Mesothelial cell of epicardium (in vitro differentiated cells): ENCODE measurements around the gene PCDHGC5. TPM values are rescaled to one million over a fixed set of nuclear protein-coding genes. Genes with fewer than 3 reads are reported as not detected.
A peak's percentile ranks its signal among the peaks of the same experiment; 100 is the strongest.

ENCODE experiments used
- DNase-seq, 2 experiments: peaks; one replicate each; pipeline ENCODE4 v3.0.0; 2021; ENCODE audit warnings: low spot score in 2 of 2; ENCODE audit not compliant: unreplicated experiment in 2 of 2
- H3K27ac Mint-ChIP-seq: 2 replicates; pipeline ENCODE4 v1.8.0; 2021; ENCODE audit warnings: mixed read lengths
- H3K27me3 Mint-ChIP-seq: 2 replicates; pipeline ENCODE4 v1.8.0; 2021; ENCODE audit warnings: low read depth, mixed read lengths
- H3K36me3 Mint-ChIP-seq: 2 replicates; pipeline ENCODE4 v1.8.0; 2021; ENCODE audit warnings: mixed read lengths
- H3K4me1 Mint-ChIP-seq: 2 replicates; pipeline ENCODE4 v1.8.0; 2021; ENCODE audit warnings: mixed read lengths
- H3K4me3 Mint-ChIP-seq: 2 replicates; pipeline ENCODE4 v1.8.0; 2021; ENCODE audit warnings: mild to moderate bottlenecking, moderate library complexity, mixed read lengths
- H3K9me3 Mint-ChIP-seq: 2 replicates; pipeline ENCODE4 v1.8.0; 2021; ENCODE audit warnings: mixed read lengths
- CTCF ChIP-seq: fragments of 200-600 bp; sonication (generic); IDR thresholded peaks from one replicate; pipeline ENCODE4 v1.5.0; 2021; ENCODE audit warnings: antibody characterized with exemption; ENCODE audit not compliant: unreplicated experiment
- total RNA-seq: library from RNA; stranded (reverse); gene quantifications from 3 replicates; pipeline ENCODE4 v1.2.1, GENCODE V29; 2021

PCDHGC5 gene
- total RNA-seq, 1 donor from 2014 or later = 3.5 TPM

GRCh38 chr5:141524604-141525597, 36.0 kb downstream of the PCDHGC5 start:
- peak overlapping the region; percentile 99 for H3K27ac Mint-ChIP-seq
- no peaks in the 10 kb centered on the region for H3K27me3 Mint-ChIP-seq
- H3K4me3 Mint-ChIP-seq = peak overlapping the region; percentile 38
- peak; percentile 58 to 85 for DNase-seq
- H3K9me3 Mint-ChIP-seq = no peaks in the 10 kb centered on the region
- peak; percentile 98 for TF ChIP-seq CTCF
- peaks cover 19% of the 10 kb centered on the region for H3K36me3 Mint-ChIP-seq
- peaks cover 52% of the 10 kb centered on the region for H3K4me1 Mint-ChIP-seq

- no peaks in the 10 kb centered on the region for H3K27me3 Mint-ChIP-seq
- H3K36me3 Mint-ChIP-seq = peaks cover 13% of the 10 kb centered on the region
- H3K9me3 Mint-ChIP-seq = no peaks in the 10 kb centered on the region
- H3K27ac Mint-ChIP-seq = peak overlapping the region; percentile 99
- no peak for TF ChIP-seq CTCF
- H3K4me1 Mint-ChIP-seq = peaks cover 52% of the 10 kb centered on the region
- peak overlapping the region; percentile 33 for H3K4me3 Mint-ChIP-seq
- no peak for DNase-seq
Measured at GRCh38 chr5:141525653-141526052, 36.8 kb downstream of the PCDHGC5 start.

GRCh38 chr5:141527426-141527825, 38.5 kb downstream of the PCDHGC5 start:
- TF ChIP-seq CTCF = no peak
- Mint-ChIP-seq H3K36me3 (peaks cover 12% of the 10 kb centered on the region), H3K9me3 (no peaks in the 10 kb centered on the region), H3K27ac (peak overlapping the region; percentile 48), H3K4me3 (no peak overlapping the region), H3K4me1 (peaks cover 38% of the 10 kb centered on the region), H3K27me3 (no peaks in the 10 kb centered on the region)
- DNase-seq = no peak

GRCh38 chr5:141528291-141528984, 39.6 kb downstream of the PCDHGC5 start:
- DNase-seq = no peak
- Mint-ChIP-seq H3K4me1 (peaks cover 38% of the 10 kb centered on the region), H3K27me3 (no peaks in the 10 kb centered on the region), H3K27ac (peak overlapping the region; percentile 89), H3K9me3 (no peaks in the 10 kb centered on the region), H3K36me3 (peaks cover 12% of the 10 kb centered on the region), H3K4me3 (no peak overlapping the region)
- TF ChIP-seq CTCF = no peak

- Mint-ChIP-seq H3K4me3 (no peak overlapping the region), H3K27ac (peak overlapping the region; percentile 89), H3K4me1 (peaks cover 37% of the 10 kb centered on the region), H3K36me3 (peaks cover 14% of the 10 kb centered on the region), H3K27me3 (no peaks in the 10 kb centered on the region), H3K9me3 (no peaks in the 10 kb centered on the region)
- no peak for DNase-seq
- TF ChIP-seq CTCF = no peak
Measured at GRCh38 chr5:141529002-141529401, 40.1 kb downstream of the PCDHGC5 start.
